H1 (cell line): ENCODE data around the gene COL5A2. TPM values are rescaled to one million over a fixed set of nuclear protein-coding genes. Genes with fewer than 3 reads are reported as not detected.

ENCODE experiments used
- CHD1 ChIP-seq: IDR thresholded peaks from 2 replicates; pipeline ENCODE4 v1.6.1; 2012; ENCODE audit warnings: low read depth, low read length, improper control_type of control experiment
- CHD7 ChIP-seq: fragments of 300-600 bp; sonication (generic); IDR thresholded peaks from 2 replicates; pipeline ENCODE4 v1.7.1; 2012; ENCODE audit warnings: low read length, moderate library complexity, mild to moderate bottlenecking, inconsistent platforms; ENCODE audit not compliant: insufficient replicate concordance
- GTF2F1 ChIP-seq: IDR thresholded peaks from 2 replicates; pipeline ENCODE4 v1.6.1; 2012; ENCODE audit warnings: low read depth, low read length, improper control_type of control experiment, borderline replicate concordance
- HDAC2 ChIP-seq, 2 experiments: fragments of 300-600 bp in 1 of 2; sonication (generic) in 1 of 2; IDR thresholded peaks; 2 replicates each; pipeline ENCODE4 v1.6.1; 2011 to 2012; ENCODE audit warnings: low read depth in 2 of 2, low read length in 2 of 2, mild to moderate bottlenecking in 2 of 2, moderate library complexity in 2 of 2, borderline replicate concordance in 1 of 2, inconsistent platforms in 1 of 2
- RXRA ChIP-seq: IDR thresholded peaks from 2 replicates; pipeline ENCODE4 v1.6.1; 2011; ENCODE audit warnings: low read depth, mild to moderate bottlenecking, low read length, moderate library complexity; ENCODE audit not compliant: insufficient read depth
- polyA plus RNA-seq, 7 experiments: library from polyadenylated mRNA; depleted of rRNA in 3 of 7; stranded (reverse) in 5 of 7; unstranded in 2 of 7; fragments of >200 nt in 5 of 7; fragments of 200-250 nt in 2 of 7; gene quantifications; 1 replicate in 5 of 7; 2 replicates in 1 of 7; 4 replicates in 1 of 7; pipeline versions ENCODE4 v1.2.1 to v1.2.3, GENCODE V29; 2011 to 2013; ENCODE audit warnings: missing spikeins in 2 of 7, mixed read lengths in 2 of 7
- total RNA-seq: library from RNA; stranded (reverse); fragmentation: NEBNext Ultra II Directional; extraction: Animal tissue kit (Norgen Biotek cat#: 25700); gene quantifications from 2 replicates; pipeline ENCODE4 v1.2.1, GENCODE V29; 2021

Gene COL5A2
- total and polyA plus RNA-seq, 2 of the 8 experiments (the other 6 are each of a cell fraction or from before 2014, with no cell fraction given), result 4.7 to 24.2 TPM

- no peak for TF ChIP-seq CHD7
- TF ChIP-seq RXRA, result no peak
- no peak for TF ChIP-seq CHD1
- no peak for TF ChIP-seq GTF2F1
- TF ChIP-seq HDAC2 (IDR thresholded peaks at IDR 0.05; ENCODE audit: borderline replicate concordance in 1 of 2, low read depth in 2 of 2, low read length in 2 of 2), result no peak
- TF ChIP-seq, all 59 proteins: peak for 0
These were observed 23.8 kb downstream of the COL5A2 start (continued) for GRCh38 chr2:189155795-189156194.
